NCI-H128 (cell line): ENCODE measurements around the gene VPS13D.
"Not testable (repeated sequence)": the region's sequence is repeated elsewhere in the genome, so short reads cannot be mapped to it uniquely, and the experiment has no call there.

ENCODE experiments used
- DNase-seq: peaks from one replicate; lab custom pipeline; 2025; ENCODE audit not compliant: unreplicated experiment; lab: John Stamatoyannopoulos, UW

VPS13D gene

DNA sequence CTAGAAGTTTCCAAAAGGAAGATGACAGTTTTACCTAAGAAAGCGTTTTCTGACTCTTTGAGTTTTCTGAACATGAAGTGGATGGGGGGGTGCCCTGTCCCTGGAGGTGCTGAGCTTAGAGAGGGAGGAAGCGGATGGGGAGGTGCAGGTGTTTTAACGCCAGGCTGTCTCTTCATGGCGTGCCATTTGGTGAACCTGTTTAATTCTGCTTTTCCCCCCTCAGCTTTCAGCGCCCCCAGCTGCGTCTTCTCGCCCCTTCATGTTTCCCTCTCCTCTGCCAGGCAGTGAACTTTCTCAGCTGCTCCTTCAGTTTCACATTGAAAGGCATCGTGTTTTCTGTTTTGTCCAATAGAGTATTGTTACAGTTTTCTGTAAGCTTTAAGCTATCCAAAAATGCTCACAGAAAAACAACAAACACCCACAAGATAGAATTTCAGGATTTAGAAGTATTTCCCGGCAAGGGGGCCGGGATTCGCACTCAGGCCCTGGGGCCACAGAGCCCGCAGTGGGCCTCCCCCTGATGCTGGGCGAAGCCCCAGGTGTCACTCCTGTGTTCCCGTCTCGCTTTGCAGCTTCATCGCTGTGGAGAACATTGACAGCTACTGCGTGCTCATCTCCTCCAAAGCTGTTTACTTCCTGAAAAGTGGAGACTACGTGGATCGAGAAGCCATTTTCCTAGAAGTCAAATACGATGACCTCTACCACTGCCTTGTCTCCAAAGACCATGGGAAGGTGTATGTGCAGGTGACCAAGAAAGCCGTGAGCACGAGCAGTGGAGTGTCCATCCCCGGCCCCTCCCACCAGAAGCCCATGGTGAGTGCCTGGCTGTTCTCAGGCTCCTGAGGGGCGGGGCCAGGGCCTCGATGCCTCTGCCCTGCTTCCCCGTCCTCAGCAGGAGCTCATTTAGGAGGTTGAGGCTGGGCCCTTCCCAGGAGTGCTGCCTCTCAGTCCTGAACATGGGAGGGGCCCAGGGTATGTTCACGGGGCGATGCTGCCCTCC, 276.8 kb downstream of the VPS13D start:
- no peak for DNase-seq

DNA sequence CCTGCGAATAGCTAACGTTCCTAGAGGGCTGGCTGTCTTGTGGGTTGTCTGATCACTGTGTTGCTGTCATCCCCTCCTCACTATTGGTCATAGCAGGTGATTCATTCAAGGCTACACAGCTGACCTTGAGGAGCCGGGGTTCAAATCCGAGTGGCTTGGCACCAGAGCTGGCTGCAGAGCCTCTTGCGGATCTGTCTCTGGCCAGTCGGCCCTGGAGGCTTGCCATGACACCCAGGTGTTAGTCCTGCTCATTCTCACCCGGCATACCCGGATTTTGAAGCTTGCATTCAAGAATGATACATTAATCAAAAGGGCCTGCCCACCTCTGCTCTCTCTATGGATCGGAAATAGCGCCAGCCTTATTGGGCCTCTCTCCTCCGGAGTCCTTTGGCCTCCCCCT, 277.8 kb downstream of the VPS13D start:
- DNase-seq: no peak

DNA sequence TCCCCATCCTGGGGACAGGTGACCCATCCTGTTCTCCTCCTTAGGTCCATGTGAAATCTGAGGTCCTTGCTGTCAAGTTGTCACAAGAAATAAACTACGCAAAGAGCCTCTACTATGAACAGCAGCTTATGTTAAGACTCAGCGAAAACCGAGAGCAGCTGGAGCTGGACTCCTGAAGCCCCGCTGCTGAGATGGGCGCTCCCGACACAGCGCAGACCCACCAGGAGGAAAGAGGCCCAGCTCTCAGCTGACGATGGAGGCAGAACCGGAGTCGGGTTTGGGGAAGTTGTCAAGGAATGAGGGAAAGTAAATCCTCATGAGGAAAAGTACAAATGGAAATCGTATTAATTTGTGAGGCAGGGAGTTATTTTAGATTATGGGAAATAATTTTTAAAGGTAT, 279.0 kb downstream of the VPS13D start:
- DNase-seq: no peak

DNA sequence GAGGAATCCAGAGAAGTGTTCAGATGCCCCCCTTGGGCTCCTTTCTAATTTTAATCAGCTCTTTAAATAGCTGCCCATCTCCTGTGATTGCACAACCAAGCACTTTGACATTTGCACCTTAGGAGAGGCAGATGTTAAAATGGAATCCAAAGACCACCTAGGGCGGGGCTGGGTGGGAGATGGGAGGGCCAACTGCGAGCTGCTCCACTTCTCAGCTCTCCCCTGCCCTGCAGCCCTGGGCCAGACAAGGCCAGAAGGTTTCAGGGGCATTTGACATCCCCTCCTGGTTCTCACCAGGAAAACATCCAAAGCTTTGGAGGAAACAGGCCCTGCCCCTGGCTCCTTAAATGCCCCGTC, 281.3 kb downstream of the VPS13D start:
- DNase-seq: no peak

DNA sequence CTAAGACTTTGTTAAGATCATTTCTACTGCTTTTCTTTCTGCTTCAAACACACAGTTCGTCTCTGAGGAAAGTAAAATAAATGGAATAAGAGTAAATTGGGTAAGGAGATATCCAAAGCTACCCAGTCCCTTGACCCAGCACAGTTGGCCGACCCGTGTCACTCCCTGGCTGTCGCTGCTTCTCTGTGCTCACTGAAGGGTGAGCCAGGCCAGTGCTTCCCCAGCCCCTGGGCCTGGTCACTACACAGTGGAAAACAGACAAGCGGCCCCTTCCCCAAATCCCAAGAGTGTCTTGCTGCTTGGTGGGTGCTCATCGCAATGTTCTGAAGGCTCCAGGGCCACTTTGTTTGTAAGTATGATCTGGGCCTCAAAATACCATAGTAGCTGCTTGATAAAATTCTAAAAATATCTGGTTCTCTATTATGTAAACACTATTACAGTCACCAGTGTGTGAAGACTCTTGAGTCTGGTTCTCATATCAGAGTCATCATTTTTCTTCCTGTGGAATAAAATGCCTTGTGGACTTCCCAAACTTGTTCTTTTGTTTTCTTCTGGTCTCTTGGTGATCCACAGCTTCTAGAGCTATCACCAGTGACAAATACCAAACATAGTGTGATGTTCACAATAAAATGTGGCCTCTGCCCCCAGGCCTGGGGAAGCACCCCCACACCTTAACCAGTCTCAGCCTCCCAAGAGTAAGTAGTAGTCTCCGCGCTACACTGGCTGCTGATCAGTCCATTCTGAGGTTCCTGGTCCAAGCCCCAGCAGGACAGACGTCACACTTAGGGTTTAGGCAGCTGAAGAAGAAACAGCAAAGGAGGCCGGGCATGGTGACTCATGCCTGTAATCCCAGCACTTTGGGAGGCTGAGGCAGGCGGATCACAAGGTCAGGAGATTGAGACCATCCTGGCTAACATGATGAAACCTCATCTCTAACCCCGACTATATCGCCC, 282.0 kb downstream of the VPS13D start:
- no peak for DNase-seq

DNA sequence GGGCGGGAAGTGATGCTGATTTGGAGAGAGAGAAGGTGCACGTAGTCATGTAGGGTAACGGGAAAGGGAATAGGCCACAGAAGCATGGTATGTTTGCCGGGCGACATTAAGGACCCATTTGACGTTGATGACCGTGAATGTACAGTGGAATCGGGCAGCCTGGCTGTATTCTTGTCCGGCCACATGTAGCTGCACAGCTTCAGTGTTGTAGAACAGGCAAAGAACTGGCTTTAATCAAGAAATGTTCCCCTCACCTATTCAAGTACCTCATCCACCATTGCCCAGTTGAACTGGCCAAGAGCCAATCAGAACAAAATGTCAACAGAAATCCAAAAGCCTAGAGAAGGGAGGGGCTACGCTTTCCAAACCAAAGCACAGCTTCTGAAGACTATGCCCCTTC, 283.4 kb downstream of the VPS13D start:
- DNase-seq: no peak

DNA sequence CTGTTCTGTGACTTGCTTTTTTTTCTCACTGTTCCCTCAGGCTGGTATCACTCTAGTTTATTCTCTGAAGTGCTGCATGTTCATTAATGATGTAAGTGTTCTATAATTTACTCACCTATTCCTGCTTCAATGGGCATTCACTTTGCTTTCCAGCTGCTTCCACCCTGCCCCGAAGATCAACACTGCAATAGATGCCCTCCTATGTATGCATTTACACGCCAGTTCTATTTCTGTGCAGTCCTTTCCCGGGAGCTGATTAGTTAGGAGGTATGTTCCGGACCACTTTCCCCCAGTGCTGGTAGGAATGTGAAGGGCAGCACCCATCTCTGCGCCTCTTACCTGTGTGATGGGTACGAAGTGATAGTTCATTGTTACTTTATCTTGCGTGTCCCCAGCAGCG, 284.8 kb downstream of the VPS13D start:
- DNase-seq: no peak

DNA sequence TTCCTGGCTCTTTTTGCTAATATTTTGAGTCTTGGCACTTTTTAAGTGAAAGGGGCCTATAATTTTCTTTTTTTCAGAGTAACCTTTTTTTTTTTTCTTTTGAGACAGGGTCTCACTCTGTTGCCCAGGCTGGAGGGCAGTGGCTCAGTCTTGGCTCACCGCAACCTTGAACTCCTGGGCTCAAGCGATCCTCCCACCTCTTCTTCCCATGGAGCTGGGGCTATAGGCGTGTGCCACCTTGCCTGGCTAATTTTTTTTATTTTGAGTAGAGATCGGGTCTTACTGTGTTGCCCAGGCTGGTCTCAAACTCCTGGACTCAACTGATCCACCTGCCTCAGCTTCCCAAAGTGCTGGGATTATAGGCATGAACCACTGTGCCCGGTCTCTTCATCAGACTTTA, 285.4 kb downstream of the VPS13D start:
- DNase-seq: no peak

DNA sequence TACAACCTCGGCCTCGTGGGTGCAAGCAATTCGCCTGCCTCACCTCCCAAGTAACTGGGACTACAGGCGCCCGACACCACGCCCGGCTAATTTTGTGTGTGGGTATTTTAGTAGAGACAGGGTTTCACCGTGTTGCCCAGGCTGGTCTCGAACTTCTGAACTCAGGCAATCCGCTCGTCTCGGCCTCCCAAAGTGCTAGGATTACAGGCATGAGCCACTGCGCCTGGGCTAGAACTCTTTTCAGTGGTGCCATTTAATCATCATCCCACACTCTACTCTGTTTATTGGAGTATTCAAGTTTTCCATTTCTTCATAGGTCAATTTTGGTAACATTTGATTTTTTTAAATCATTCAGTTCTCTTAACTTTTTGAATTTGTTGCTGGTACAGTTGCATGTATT, 286.9 kb downstream of the VPS13D start:
- no peak for DNase-seq

DNA sequence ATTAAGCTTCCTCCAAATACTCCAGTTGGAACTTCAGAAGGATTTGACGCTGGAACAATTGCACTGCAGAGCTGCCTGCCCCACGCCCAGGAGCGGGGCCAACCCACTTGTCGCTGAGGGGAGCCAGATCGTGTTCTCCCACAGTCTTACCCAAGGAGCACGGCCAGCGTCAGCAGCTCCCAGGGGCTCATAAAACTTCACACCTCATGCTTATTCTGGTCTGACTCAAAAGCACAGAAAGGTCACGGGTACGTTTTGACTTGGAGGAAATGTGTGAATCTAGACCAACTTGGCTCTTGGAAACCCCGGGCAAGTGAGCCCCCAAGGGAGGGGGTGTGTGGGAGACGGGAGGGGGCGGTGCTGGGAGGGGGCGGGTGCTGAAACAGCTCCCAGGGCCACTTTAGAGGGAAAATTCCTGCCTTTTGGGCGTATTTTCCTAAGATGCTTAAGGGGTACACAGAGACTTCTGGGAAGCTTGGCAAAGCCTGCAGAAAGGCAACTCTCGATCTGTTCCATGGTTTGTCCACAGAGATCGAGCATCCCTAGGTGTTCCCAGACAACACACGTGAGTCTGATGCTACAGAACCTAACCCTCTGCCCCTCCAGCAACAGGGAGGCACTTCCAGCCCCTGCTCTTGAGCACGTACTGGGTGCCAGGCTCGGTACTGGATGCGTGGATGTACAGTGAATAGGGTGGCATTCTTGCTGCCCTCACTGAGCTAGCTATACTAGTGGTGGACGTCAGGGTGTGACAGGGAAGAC, 289.3 kb downstream of the VPS13D start:
- no peak for DNase-seq

DNA sequence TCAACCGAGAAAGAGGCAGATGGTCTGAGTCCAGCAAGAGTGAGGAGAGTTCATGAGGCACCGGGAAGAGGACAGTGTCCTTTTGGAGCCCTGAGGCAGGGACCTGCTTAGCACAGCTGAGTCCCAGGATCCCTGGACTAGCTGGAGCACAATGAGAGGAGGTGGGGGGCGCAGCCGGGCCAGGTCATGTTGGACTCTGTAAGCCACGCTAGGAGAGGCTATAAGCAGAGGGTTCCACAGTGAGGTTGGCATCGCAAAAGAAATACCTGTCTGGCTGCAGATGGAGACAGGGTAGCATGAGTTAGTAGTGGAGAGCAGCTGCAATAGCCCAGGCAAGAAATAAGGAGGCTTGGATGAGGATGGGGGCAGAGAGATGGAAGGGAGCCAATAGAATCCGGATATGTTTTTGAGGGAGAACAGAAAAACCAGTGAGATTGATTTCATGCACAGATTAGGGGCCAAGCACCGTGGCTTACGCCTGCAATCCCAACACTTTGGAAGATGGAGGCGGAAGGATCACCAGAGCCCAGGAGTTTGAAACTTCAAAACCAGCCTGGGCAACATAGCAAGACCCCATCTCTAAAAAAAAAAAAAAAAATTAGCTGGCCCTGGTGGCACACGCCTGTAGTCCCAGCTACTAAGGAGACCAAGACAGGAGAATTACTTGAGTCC, 290.0 kb downstream of the VPS13D start:
- no peak for DNase-seq

DNA sequence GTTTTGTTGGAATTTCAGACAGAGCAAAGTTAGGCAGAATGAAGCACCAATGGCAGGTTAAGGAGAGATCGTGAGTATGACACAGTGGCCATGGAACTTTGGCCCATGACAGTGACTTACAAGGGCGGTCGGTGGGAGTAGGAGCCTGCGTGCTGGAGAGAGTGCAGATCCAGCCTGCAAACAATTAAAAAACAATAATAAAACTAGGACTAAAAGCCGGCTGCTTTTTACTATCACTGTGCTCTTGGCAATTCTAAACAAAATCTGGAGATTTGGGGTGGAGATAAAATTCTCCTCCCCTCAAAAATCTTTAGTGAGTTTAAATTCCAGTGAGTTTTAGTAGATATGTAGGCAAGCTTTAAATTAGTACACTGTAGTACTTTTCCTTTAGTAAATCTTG, 291.3 kb downstream of the VPS13D start:
- DNase-seq: no peak

DNA sequence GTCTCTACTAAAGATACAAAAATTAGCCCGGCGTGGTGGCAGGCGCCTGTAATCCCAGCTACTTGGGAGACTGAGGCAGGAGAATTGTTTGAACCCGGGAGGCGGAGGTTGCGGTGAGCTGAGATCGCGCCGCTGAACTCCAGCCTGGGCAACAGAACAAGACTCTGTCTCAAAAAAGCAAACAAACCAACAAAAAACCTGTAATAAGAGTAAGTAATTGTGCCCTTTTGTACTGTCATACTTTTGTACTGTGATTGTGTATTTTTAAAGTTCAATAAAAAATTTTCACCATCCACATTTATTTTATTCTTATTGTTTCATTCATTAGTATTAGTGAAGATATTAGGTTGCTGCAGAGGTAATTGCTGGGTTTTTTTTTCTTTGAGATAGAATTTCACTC, 292.9 kb downstream of the VPS13D start:
- DNase-seq: not testable (repeated sequence)

DNA sequence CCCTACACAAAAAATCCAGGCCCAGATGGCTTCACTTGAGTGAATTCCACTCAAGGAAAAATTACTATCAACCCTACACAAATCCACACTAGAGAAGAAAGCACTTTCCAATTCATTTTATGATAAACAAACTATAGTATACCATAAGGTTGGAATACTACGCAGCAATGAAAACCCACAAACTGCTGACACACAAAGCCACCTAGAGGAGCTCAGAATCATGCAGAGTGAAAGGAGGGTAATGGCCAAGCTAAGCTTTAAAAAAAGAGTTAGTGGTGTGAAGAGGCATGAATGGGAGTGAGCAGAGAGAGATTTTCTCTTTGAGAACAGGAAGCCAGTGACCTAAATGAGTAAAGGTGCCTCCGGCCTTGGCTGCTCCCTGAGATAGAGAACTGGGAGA, 294.4 kb downstream of the VPS13D start:
- no peak for DNase-seq

DNA sequence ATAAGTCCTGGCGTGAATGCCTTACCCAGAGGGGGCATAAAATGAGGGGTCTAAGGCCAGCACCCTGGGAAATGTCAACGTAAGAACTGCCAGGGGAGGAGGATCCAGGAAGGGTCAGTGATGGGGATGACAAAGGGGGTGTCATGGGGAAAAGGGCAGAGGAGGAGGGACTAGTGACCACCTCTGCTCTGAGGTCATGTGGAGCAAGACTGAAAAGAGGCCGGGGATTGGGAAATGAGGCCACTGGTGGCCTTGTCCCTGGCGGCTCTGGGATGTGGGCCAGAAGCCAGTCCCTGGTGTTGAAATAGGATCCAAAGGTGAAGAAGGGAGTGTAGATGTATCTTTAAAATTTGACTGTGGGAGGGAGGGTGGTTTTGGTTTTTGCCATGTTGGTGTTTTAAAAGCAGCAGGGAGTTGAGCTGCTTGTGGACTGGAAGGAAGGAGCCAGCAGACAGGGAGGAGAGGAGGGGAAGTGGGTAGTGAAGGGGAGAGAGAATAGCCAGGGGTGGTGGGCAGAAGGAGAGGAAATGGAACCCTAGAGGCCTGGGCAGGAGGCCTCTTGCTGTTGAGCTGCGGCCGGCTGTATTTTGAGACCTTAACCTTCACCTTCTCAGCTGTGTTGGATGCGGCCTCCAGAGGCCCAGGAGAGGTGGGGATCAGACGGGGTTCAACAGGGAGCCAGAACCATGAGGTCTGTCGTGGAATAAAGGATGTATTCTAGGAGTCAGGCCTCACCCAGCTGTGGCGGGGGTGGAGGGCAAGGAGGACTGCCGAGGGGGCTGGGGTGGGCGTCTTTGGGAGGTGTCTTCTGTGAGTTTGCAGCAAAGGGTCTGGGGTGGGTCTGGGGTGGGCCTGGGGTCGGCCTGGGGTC, 295.7 kb downstream of the VPS13D start:
- DNase-seq: no peak

DNA sequence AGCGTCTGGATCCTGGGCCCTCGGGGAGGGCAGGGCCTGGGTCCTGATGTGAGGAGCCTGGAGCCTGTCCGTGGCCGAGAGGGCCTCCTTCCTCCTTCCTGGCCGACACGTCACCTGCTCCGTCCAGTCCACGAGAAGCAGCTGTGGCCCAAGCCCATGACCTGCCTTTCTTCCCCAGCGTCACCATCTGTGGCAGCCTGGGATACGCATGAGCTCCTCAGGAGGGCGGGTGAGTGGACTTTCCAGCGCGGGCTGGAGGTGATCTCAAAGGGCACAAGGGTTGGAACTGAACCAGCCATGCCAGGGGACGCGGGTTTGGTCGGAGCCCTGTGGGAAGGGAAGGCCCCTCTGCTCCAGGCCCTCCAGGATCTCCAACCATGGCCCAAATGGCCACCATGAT, 297.7 kb downstream of the VPS13D start:
- DNase-seq: no peak

DNA sequence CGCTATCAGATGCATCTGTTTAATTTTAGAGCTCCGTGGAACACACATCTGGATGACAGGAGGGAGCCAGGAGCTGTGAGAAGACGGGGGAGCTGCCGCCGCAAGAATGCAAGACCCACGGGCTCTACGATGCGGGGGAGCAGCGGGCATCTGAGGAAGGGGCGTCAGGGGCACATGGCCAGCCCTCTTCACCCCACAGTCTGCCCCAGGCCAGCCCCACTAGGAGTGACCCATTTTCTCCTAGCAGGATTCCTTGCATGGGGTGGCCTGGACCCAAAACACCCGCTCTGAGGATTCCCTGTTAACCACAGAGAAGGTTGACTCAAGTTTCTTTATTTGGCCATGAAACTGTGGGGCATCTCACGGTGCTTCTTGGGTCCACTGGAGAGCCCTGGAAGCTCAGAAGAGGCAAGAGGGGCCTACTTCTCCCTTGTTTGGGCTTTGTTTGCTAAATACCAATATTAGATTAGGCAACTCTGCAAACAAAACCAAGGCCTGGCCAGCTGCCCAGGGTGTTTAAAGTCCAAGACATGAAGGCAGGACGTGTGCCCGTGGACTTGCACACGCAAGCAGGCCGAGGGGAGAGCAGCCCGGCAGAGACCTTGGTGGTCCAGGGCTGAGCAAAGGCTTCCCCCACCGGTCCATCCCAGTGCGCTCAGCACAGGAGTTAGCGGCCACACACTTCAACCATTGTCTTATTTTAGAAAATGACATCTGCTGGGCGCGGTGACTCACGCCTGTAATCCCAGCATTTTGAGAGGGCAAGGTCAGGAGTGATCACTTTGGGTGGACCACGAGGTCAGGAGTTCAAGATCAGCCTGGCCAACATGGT, 298.4 kb downstream of the VPS13D start:
- no peak for DNase-seq

DNA sequence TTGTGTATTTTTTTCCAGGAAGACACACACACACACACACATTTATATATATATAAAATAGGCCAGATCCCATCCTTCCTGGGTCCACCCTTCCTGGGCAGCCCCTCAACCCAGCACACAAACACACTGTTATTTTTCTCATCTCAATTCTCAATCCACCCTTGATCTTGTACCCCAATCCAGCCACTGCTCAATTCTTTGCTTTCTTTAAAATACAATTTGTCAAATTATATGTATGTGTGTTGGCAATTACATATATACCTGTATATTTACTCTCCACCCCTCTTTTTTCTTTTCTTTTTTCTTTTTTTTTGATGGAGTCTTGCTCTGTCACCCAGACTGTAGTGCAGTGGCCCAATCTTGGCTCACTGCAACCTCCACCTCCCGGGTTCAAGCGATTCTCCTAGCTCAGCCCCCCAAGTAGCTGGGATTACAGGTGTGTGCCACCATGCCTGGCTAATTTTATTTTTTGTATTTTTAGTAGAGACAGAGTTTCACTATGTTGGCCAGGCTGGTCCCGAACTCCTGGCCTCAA, 299.9 kb downstream of the VPS13D start:
- DNase-seq: no peak
